ELR (cell line): ENCODE results near the gene IRF1.

Experiments used
- DNase-seq: peaks from one replicate; pipeline ENCODE4 v3.0.0-alpha.2; 2015; ENCODE audit warnings: low read depth

Gene IRF1

GRCh38 chr5:132474131-132474723 is 16.3 kb downstream of the IRF1 start:
- no peak for DNase-seq

- no peak for DNase-seq
These were observed 16.9 kb downstream of the IRF1 start for GRCh38 chr5:132473668-132474067.

- DNase-seq = no peak
These were observed 17.5 kb downstream of the IRF1 start for GRCh38 chr5:132473019-132473531.

- no peak for DNase-seq
These were observed 18.1 kb downstream of the IRF1 start for GRCh38 chr5:132472431-132472830.

GRCh38 chr5:132471944-132472343 is 18.6 kb downstream of the IRF1 start:
- peak; percentile 89 for DNase-seq

- DNase-seq = no peak
These were observed 19.2 kb downstream of the IRF1 start for GRCh38 chr5:132471151-132471907.

- DNase-seq = no peak
These were observed 20.0 kb downstream of the IRF1 start for GRCh38 chr5:132470596-132470995.

- no peak for DNase-seq
These were observed 20.6 kb downstream of the IRF1 start for GRCh38 chr5:132470010-132470392.

GRCh38 chr5:132469380-132470009 is 21.1 kb downstream of the IRF1 start:
- DNase-seq = no peak

GRCh38 chr5:132468656-132469379 is 21.8 kb downstream of the IRF1 start:
- DNase-seq = peak; percentile 58

- DNase-seq = peak; percentile 61
These were observed 23.1 kb downstream of the IRF1 start for GRCh38 chr5:132467287-132467984.

GRCh38 chr5:132466433-132467286 is 23.9 kb downstream of the IRF1 start:
- peak; percentile 71 for DNase-seq

GRCh38 chr5:132465059-132465707 is 25.4 kb downstream of the IRF1 start:
- no peak for DNase-seq

- DNase-seq = no peak
These were observed 26.2 kb downstream of the IRF1 start for GRCh38 chr5:132464156-132464939.

GRCh38 chr5:132463811-132464155 is 26.8 kb downstream of the IRF1 start:
- DNase-seq = no peak

- no peak for DNase-seq
These were observed 27.5 kb downstream of the IRF1 start for GRCh38 chr5:132462856-132463745.

GRCh38 chr5:132462333-132462732 is 28.2 kb downstream of the IRF1 start:
- DNase-seq = no peak

- no peak for DNase-seq
These were observed 29.0 kb downstream of the IRF1 start for GRCh38 chr5:132461569-132462070.
